T-helper 2 cell (primary cell): ENCODE measurements around the gene ZBTB49.
"Not testable (repeated sequence)": the region's sequence is repeated elsewhere in the genome, so short reads cannot be mapped to it uniquely, and the experiment has no call there.

Experiments
- DNase-seq, 5 experiments: peaks; one replicate each; pipeline versions ENCODE4 v3.0.0 to v3.0.0-alpha.2; 2012 to 2022
- total RNA-seq, 2 donors: gene quantifications; one replicate each; lab custom pipeline; 2026; lab: John Stamatoyannopoulos, UW

ZBTB49 gene
- total RNA-seq: 7.2 to 8.1 reads per million in 2 donors

- peak; percentile 93 to 97 (median 95) for DNase-seq
Measured at GRCh38 chr4:4289941-4290850, at the start of gene ZBTB49, which contains the start of gene LYAR. Gene ZBTB49, plus strand, starts transcription at chr4:4290251. Its CDS starts 9,695 bp downstream, at chr4:4299946. Gene LYAR, minus strand, starts transcription at chr4:4290154. Its CDS starts 6,412 bp downstream, at chr4:4283742.

GRCh38 chr4:4245172-4245571 lies 44.9 kb upstream of the ZBTB49 start:
- no peak for DNase-seq

- DNase-seq: no peak
Measured at GRCh38 chr4:4247696-4248028, 42.4 kb upstream of the ZBTB49 start.

DNA sequence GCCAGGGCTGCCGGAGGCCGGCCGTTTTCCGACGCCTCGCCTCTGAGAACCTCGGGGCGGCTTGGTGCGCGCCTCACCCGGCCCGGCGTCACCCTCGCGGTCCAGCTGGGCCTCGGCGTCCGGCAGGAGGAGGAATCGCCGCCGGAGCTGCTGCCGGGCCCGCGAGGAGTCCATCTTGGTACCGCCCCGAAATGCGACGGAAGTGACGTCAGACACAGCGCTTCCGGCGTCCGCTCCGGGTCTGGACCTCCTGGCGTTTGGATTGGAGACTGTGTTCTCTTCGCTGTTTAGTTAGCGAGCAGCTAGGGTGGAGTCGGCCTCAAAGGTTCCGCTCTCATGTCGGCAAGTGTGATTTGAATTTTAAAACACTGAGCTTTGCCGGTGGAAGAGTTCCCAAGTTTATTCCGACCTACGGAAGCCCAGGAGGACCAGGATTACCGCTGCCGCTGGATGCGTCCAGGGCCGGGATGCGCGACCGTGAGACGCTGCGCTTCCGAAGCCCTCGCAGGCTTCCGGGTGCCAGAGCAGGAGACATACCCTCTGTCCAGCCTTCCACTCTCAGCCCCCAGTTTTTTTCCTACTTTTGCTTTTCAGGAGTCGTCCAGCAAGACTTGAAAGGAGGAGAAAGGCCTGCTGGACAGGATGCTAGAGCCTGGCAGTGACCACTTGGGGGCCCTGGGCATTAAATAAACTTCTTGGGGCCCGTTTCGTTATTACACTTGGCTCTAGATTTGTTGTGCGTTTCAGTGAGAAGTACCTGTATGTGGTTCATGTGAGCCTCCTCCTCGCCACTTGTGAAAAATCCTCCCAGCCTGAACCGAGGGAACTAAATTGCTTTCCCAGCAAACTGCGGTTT lies 41.8 kb upstream of the ZBTB49 start, which contains the start of gene TMEM128:
TSS of gene TMEM128 (minus strand) at position 195 of the 856 bp plus-strand sequence. CDS start at position 174, 21 bp downstream.
- DNase-seq: peak; percentile 77 to 94 (median 87)

DNA sequence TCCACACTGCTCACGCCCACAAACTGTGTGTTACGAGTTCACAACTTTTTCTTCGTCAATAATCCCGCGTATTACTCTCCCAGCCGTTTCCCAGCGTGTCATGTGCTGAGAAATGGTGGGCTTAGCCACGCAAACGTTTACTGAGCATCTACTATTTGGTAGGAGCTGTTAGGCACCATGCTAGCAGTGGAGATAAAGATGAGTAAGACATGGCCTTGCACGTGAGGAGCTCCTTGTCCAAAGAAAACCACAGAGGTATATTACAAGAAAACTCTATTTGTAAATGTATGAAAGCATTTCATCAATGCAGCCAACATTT lies 41.2 kb upstream of the ZBTB49 start:
- DNase-seq: peak in 1 of 5 experiments; percentile 15

GRCh38 chr4:4249342-4249741 lies 40.7 kb upstream of the ZBTB49 start:
- not testable (repeated sequence) for DNase-seq

DNA sequence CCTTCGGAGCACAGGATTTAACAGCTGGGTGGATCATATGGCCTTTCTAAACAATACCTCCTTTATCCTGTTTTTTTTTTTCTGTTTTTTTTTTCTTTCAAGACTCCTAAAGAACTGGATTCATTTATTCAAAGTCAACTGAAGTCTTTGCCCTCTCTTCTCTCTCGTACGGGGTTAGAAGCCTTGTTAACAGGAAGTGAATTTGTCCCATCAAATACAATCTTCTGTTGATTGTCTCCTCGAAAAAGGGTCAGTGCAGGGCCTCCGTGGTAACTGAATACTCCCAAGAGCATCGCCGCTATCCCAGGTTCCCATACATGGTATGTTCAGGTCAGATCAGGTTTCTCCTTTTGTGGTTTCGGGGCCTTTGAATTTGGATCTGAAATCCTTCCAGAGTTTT lies 40.2 kb upstream of the ZBTB49 start:
- no peak for DNase-seq

DNA sequence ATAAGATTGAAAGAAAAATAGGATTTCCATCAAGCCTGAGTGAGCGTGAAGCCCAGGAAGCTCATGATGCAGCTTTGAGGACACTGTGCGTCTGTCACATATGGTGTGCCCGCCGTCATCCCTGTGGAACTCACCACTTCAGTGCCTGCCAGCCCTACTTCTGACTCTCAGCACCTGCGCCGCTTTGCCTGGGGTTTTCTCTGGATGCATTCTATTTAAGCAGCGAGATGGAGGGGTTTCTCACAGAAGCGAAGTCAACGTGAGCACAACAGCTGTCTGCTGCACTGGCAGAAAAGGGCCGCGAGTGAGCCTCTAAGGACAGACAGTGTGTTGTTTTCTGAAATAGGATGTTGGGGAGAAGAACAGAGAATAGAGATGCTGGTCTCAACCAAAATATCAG lies 35.9 kb upstream of the ZBTB49 start:
- no peak for DNase-seq

DNA sequence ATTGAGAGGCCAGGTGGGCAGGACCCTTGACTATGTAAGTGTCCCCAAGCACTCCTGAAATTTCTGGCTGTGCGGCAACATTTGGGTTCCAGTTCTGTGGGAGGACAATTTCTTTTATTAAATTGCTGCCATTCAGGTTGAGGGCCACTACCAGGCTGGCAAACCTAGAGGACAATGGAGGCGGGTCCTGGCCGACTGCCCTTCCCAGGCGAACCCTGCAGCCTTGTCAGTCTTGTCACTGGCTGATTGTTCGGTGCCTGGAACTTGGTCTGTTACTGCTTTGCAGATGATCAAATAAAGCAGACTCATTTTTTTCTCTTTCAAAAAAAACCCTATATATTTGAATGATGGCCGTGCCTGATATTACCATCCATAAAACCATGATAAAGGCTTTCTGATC lies 35.4 kb upstream of the ZBTB49 start:
- no peak for DNase-seq

DNA sequence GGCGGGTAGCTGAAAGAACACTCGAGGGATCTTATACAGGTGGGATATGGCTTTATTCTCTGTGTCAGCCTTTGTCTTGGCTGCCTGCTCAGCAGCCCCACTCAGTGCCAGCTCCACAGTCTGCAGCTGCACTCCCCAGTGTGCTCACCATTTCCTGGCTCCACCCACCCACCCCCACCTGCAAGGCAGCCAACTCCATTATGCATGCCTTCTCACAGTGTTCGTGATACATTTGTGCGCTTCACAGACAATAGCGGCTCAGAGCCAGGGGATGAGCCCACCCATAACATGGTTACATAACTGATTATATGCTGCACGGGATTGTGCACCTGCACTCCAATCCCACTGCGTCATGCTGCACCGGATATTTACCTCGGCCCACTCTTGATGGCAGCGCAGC lies 33.3 kb upstream of the ZBTB49 start:
- peak in 1 of 5 experiments; percentile 9 for DNase-seq

DNA sequence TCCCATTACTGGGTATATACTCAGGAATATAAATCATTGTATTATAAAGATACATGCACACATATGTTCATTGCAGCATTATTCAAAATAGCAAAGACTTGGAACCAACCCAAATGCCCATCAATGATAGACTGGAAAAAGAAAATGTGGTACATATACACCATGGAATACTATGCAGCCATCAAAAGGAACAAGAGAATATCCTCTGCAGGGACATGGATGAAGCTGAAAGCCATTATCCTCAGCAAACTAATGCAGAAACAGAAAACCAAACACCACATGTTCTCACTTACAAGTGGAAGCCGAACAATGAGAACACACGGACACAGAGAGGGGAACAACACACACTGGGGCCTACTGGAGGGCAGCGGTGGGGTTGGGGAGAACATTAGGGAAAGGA lies 32.3 kb upstream of the ZBTB49 start:
- DNase-seq: not testable (repeated sequence)

GRCh38 chr4:4259484-4260100 lies 30.5 kb upstream of the ZBTB49 start:
- no peak for DNase-seq

DNA sequence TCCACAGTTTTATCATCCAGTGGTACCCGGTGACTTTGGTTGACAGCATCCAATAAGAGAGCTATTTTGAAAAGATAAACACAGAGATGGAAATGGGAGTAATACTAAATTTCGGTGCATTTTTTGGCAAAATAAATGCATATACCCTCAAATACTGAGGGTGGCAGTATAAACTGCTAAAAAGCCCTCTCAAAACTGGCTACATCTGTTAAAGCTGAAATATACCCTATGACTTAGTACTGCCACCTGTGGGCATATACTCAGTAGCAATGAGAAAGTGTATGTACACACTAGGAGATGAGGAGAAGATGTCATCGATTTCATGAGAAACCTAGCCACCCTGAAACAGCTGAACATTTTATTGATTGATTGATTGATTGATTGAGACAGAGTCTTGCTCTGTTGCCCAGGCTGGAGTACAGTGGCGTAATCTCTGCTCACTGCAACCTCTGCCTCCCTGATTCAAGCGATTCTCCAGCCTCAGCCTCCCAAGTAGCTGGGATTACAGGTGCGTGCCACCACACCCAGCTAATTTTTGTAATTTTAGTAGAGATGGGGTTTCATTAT lies 29.8 kb upstream of the ZBTB49 start:
- peak in 2 of 5 experiments; percentile 63 to 66 for DNase-seq

DNA sequence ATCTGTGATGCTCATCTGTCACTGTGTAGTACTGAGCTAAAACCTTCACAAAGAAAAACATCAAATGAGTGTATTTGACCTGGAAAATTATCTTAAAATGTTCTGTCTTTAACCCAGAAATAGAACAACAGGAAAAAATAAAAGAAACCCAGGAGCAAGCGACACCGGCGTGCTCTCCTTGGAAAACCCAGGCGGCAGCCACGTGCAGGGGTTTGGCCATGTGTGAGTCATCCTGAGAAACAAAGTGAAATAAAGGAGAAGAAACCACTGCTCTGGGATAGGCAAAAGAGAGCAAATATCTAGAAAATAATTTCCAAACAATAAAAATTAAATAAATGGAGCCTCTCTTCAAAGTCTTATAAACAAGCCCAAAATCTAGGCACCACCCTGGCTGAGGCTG lies 22.1 kb upstream of the ZBTB49 start:
- no peak for DNase-seq

DNA sequence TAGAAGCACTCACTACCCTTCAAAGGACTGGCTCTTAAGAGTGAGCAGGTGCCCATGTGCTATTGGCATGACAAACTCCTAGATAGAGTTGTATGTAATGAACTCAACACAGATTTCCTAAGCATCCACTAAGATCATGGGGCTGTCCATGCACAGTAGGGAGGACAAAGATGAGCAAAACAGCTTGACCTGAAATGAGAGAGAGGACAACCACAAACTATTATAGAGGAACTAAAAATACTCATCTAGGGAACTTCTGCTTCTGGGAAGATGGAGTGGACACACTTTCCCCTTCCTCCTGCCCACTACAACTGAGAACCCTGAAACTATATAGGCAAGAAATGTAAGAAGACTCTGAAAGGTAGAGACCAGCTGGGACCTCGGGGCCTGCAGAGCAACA lies 21.3 kb upstream of the ZBTB49 start:
- DNase-seq: no peak

- peak in 2 of 5 experiments; percentile 28 to 81 for DNase-seq
Measured at GRCh38 chr4:4269331-4269731, 20.7 kb upstream of the ZBTB49 start.

GRCh38 chr4:4269856-4270255 lies 20.2 kb upstream of the ZBTB49 start:
- peak in 2 of 5 experiments; percentile 11 to 68 for DNase-seq

GRCh38 chr4:4270529-4270928 lies 19.5 kb upstream of the ZBTB49 start:
- DNase-seq: no peak

DNA sequence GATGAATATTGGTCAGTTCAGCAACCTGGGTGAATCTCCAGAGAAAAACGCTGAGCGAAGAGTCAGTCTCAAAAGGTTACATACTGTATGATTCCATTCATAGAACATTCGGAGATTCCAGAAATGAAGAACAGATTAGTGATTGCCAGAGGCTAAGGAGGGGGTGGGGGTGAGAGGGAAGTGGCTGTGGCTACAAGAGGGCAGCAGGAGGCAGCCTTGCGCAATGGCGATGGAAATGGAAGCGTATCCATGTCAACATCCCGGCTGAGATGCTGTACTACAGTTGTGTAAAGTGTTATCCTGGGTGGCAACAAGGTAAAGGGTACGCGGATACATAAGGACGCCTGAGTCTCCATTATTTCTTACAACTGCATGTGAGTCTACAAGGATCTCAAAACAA lies 18.1 kb upstream of the ZBTB49 start:
- no peak for DNase-seq

- DNase-seq: no peak
Measured at GRCh38 chr4:4274226-4274625, 15.8 kb upstream of the ZBTB49 start.

- no peak for DNase-seq
Measured at GRCh38 chr4:4277531-4277930, 12.5 kb upstream of the ZBTB49 start.

GRCh38 chr4:4281787-4282186 lies 8.3 kb upstream of the ZBTB49 start:
- no peak for DNase-seq
